Endodermal cell (in vitro differentiated cells): Measurements from ENCODE around the gene AGBL1. TPM values are rescaled to one million over a fixed set of nuclear protein-coding genes. Genes with fewer than 3 reads are reported as not detected.

Source experiments
- DNase-seq: peaks from one replicate; pipeline ENCODE4 v3.0.0-alpha.2; 2017
- H3K27ac ChIP-seq: 2 replicates; pipeline ENCODE4 v1.5.1; 2013; ENCODE audit warnings: mild to moderate bottlenecking, low read depth, low read length, moderate library complexity
- H3K27me3 ChIP-seq: 2 replicates; pipeline ENCODE4 v1.6.1; 2013; ENCODE audit warnings: mild to moderate bottlenecking, low read length, moderate library complexity; ENCODE audit not compliant: insufficient read depth, control insufficient read depth, poor library complexity, severe bottlenecking
- H3K36me3 ChIP-seq: 2 replicates; pipeline ENCODE4 v1.7.0; 2013; ENCODE audit warnings: mild to moderate bottlenecking, low read length, moderate library complexity; ENCODE audit not compliant: control insufficient read depth, insufficient read depth
- H3K4me1 ChIP-seq: one replicate; pipeline ENCODE4 v1.7.0; 2013; ENCODE audit warnings: low read length; ENCODE audit not compliant: control insufficient read depth, insufficient read depth
- H3K4me3 ChIP-seq: 2 replicates; pipeline ENCODE4 v1.5.1; 2013; ENCODE audit warnings: mild to moderate bottlenecking, low read length, moderate library complexity
- H3K9ac ChIP-seq: 2 replicates; pipeline ENCODE4 v1.6.1; 2013; ENCODE audit warnings: mild to moderate bottlenecking, low read length, moderate library complexity; ENCODE audit not compliant: poor library complexity, severe bottlenecking; ENCODE audit errors: extremely low read depth
- H3K9me3 ChIP-seq: 2 replicates; pipeline ENCODE4 v1.6.1; 2013; ENCODE audit warnings: mild to moderate bottlenecking, low read length, moderate library complexity; ENCODE audit not compliant: control insufficient read depth
- H3K27ac Mint-ChIP-seq: 2 replicates; pipeline ENCODE4 v1.8.0; 2020; ENCODE audit warnings: mixed read lengths
- H3K27me3 Mint-ChIP-seq: 2 replicates; pipeline ENCODE4 v1.8.0; 2021; ENCODE audit warnings: mild to moderate bottlenecking, mixed read lengths; ENCODE audit not compliant: insufficient read depth
- H3K36me3 Mint-ChIP-seq: 2 replicates; pipeline ENCODE4 v1.8.0; 2020; ENCODE audit warnings: low read depth, mixed read lengths
- H3K4me1 Mint-ChIP-seq: 2 replicates; pipeline ENCODE4 v1.8.0; 2020; ENCODE audit warnings: mixed read lengths
- H3K4me3 Mint-ChIP-seq: 2 replicates; pipeline ENCODE4 v1.8.0; 2020; ENCODE audit warnings: mild to moderate bottlenecking, moderate library complexity, mixed read lengths
- H3K9me3 Mint-ChIP-seq: 2 replicates; pipeline ENCODE4 v1.8.0; 2020; ENCODE audit warnings: mild to moderate bottlenecking, mixed read lengths
- WGBS, 2 experiments: methylation state at CpG; one replicate each; pipeline versions ENCODE4 v1.1.5 to v1.1.7; 2013; ENCODE audit warnings: missing lambda C conversion rate in 2 of 2, mixed read lengths in 1 of 2; ENCODE audit not compliant: insufficient coverage in 1 of 2, insufficient read length in 1 of 2; 5-methylcytosine and 5-hydroxymethylcytosine counted together
- total RNA-seq, 2 donors: library from RNA; stranded (reverse); fragmentation: NEBNext Ultra II Directional in 1 of 2; extraction: Animal tissue kit (Norgen Biotek cat#: 25700) in 1 of 2; gene quantifications; 2 replicates in 1 of 2; 3 replicates in 1 of 2; pipeline ENCODE4 v1.2.1, GENCODE V29; 2021
- TF ChIP-seq, protein P1 (sequence below): fragments of 200-600 bp; sonication (generic); conservative IDR thresholded peaks from 2 replicates; pipeline ENCODE4 v1.5.0; 2021; ENCODE audit warnings: antibody characterized with exemption, mild to moderate bottlenecking

AGBL1 gene
- total RNA-seq, 2 donors from 2014 or later, result 0.07 to 0.11 TPM

DNA sequence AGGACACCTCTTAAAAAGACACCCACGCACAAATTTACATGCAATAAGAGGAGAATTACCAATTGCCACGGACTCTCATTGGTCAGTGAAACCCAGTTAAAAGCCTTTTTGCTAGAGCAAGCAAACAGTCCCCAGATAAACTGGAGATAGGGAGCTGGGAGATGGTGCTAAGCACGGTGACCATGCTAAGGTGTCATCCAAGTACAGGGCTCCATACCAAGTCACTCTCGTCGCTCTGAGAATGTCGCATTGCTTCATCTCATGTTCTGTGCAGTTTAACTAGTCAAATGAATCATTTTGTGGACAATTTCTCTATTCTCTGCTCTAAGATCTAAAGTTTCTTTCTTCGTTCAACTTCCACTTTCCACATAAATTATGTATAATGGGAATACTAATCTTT is 581.9 kb downstream of the AGBL1 start:
- Histone ChIP-seq H3K27ac (no peak overlapping the region), H3K27me3 (no peaks in the 10 kb centered on the region), H3K9me3 (no peaks in the 10 kb centered on the region), H3K9ac (no peak overlapping the region), H3K36me3 (no peaks in the 10 kb centered on the region), H3K4me1 (no peaks in the 10 kb centered on the region), H3K4me3 (no peak overlapping the region)
- Mint-ChIP-seq H3K4me3 (no peak overlapping the region), H3K4me1 (peaks cover 13% of the 10 kb centered on the region), H3K36me3 (no peaks in the 10 kb centered on the region), H3K27ac (no peak overlapping the region), H3K27me3 (no peaks in the 10 kb centered on the region), H3K9me3 (no peaks in the 10 kb centered on the region)
- TF ChIP-seq, protein P1, sequence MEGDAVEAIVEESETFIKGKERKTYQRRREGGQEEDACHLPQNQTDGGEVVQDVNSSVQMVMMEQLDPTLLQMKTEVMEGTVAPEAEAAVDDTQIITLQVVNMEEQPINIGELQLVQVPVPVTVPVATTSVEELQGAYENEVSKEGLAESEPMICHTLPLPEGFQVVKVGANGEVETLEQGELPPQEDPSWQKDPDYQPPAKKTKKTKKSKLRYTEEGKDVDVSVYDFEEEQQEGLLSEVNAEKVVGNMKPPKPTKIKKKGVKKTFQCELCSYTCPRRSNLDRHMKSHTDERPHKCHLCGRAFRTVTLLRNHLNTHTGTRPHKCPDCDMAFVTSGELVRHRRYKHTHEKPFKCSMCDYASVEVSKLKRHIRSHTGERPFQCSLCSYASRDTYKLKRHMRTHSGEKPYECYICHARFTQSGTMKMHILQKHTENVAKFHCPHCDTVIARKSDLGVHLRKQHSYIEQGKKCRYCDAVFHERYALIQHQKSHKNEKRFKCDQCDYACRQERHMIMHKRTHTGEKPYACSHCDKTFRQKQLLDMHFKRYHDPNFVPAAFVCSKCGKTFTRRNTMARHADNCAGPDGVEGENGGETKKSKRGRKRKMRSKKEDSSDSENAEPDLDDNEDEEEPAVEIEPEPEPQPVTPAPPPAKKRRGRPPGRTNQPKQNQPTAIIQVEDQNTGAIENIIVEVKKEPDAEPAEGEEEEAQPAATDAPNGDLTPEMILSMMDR, result no peak
- no peak for DNase-seq
- 93 to 95% methylated on average over 6 of the region's 7 CpGs for WGBS, 2 experiments

DNA sequence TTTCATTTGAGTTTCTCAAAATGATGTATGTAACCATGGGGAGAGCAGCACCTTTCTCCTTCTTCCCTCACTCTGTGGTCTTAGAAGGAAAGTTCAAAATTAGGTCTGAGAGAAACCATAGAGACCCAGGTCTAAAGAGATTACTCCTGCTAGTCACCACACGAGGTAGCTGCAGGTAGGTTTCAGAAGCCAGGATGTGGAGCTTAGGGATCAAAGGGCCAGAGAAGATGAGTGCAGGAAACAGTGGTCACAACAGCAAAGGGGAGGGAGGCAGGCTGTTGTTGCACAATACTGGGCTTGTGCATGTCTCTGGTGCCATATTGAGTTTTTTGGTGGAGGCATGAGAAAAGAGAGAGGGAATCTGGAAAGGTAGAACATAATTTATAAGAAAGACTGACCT is 583.6 kb downstream of the AGBL1 start:
- Mint-ChIP-seq H3K4me3 (no peak overlapping the region), H3K36me3 (no peaks in the 10 kb centered on the region), H3K4me1 (peaks cover 6% of the 10 kb centered on the region), H3K9me3 (no peaks in the 10 kb centered on the region), H3K27ac (no peak overlapping the region), H3K27me3 (no peaks in the 10 kb centered on the region)
- no peak for DNase-seq
- Histone ChIP-seq H3K27me3 (no peaks in the 10 kb centered on the region), H3K9me3 (peaks cover 5% of the 10 kb centered on the region), H3K4me3 (no peak overlapping the region), H3K36me3 (no peaks in the 10 kb centered on the region), H3K9ac (no peak overlapping the region), H3K4me1 (no peaks in the 10 kb centered on the region), H3K27ac (no peak overlapping the region)
- TF ChIP-seq, protein P1, result peak; percentile 39
- WGBS, 2 experiments, result 80 to 86% methylated on average over 1 of the region's 1 CpG

DNA sequence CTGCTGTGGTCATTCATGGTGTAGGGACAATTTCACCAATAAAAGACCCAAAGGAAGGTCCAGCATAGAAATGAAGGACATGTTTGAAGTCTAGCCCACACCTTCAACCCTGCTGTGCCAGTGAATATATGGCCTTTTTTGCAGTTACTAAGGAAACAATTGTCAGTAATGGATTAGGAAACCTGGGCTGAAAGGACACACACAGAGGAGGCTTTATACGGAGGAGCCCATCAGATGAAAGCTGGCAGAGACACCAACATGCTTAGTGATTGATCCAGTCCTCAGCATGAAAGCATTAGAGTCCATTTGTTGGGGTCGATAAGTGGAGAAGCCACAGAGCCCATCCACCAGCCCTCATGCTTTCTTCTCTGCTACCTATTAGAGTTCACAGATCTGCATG is 584.3 kb downstream of the AGBL1 start:
- no peaks in the 10 kb centered on the region for H3K27me3 Mint-ChIP-seq
- no peaks in the 10 kb centered on the region for H3K36me3 Mint-ChIP-seq
- 38 to 59% methylated on average over 2 of the region's 2 CpGs for WGBS, 2 experiments
- no peak overlapping the region for H3K4me3 Mint-ChIP-seq
- H3K27ac Mint-ChIP-seq, result no peak overlapping the region
- Histone ChIP-seq H3K9ac (no peak overlapping the region), H3K27me3 (no peaks in the 10 kb centered on the region), H3K4me3 (no peak overlapping the region), H3K4me1 (no peaks in the 10 kb centered on the region), H3K27ac (peak overlapping the region; percentile 24), H3K9me3 (peaks cover 5% of the 10 kb centered on the region), H3K36me3 (no peaks in the 10 kb centered on the region)
- no peak for DNase-seq
- H3K9me3 Mint-ChIP-seq, result no peaks in the 10 kb centered on the region
- peaks cover 6% of the 10 kb centered on the region for H3K4me1 Mint-ChIP-seq
- TF ChIP-seq, protein P1, result no peak
